ENCODE measurements around the gene ACTR3C.

- TF ChIP-seq CTCF (IDR thresholded peaks at IDR 0.05; ENCODE audit: low read depth, low read length) (no peak), EZH2phosphoT487 (IDR thresholded peaks at IDR 0.05; ENCODE audit: low read depth) (no peak)
Measured at GRCh38 chr7:150313870-150314269, 9.5 kb downstream of the ACTR3C start.
